Measurements from ENCODE around the gene NOD2.

The NOD2 gene

GRCh38 chr16:50667497-50668367, 25.7 kb upstream of the NOD2 start:
- H3K4me3 ChIP-seq (ENCODE audit: low read depth, low read length), result no peak overlapping the region
- no peak for TF ChIP-seq MAX (IDR thresholded peaks at IDR 0.05; ENCODE audit: low read depth, low read length)
- TF ChIP-seq MYC (IDR thresholded peaks at IDR 0.05; ENCODE audit: low read depth, low read length), result no peak
- TF ChIP-seq CTCF (IDR thresholded peaks at IDR 0.05; ENCODE audit: low read depth, low read length), result no peak
- TF ChIP-seq POLR2A (IDR thresholded peaks at IDR 0.05; ENCODE audit: extremely low read depth, insufficient read length), result no peak
- DNase-seq (ENCODE audit: low read depth), result peak; percentile 57

- H3K4me3 ChIP-seq (ENCODE audit: low read depth, low read length), result no peak overlapping the region
- TF ChIP-seq POLR2A (IDR thresholded peaks at IDR 0.05; ENCODE audit: extremely low read depth, insufficient read length) (no peak), MAX (IDR thresholded peaks at IDR 0.05; ENCODE audit: low read depth, low read length) (no peak), CTCF (IDR thresholded peaks at IDR 0.05; ENCODE audit: low read depth, low read length) (no peak), MYC (IDR thresholded peaks at IDR 0.05; ENCODE audit: low read depth, low read length) (no peak)
- DNase-seq (ENCODE audit: low read depth), result no peak
Measured at GRCh38 chr16:50668368-50669008, 24.9 kb upstream of the NOD2 start.

GRCh38 chr16:50669741-50670140, 23.7 kb upstream of the NOD2 start:
- DNase-seq (ENCODE audit: low read depth), result no peak
- no peak overlapping the region for H3K4me3 ChIP-seq (ENCODE audit: low read depth, low read length)
- no peak for TF ChIP-seq POLR2A (IDR thresholded peaks at IDR 0.05; ENCODE audit: extremely low read depth, insufficient read length)
- TF ChIP-seq MYC (IDR thresholded peaks at IDR 0.05; ENCODE audit: low read depth, low read length), result no peak
- TF ChIP-seq CTCF (IDR thresholded peaks at IDR 0.05; ENCODE audit: low read depth, low read length), result no peak
- no peak for TF ChIP-seq MAX (IDR thresholded peaks at IDR 0.05; ENCODE audit: low read depth, low read length)

- TF ChIP-seq MAX (IDR thresholded peaks at IDR 0.05; ENCODE audit: low read depth, low read length), result no peak
- TF ChIP-seq POLR2A (IDR thresholded peaks at IDR 0.05; ENCODE audit: extremely low read depth, insufficient read length), result no peak
- no peak for TF ChIP-seq CTCF (IDR thresholded peaks at IDR 0.05; ENCODE audit: low read depth, low read length)
- TF ChIP-seq MYC (IDR thresholded peaks at IDR 0.05; ENCODE audit: low read depth, low read length), result no peak
- DNase-seq (ENCODE audit: low read depth), result no peak
- no peak overlapping the region for H3K4me3 ChIP-seq (ENCODE audit: low read depth, low read length)
Measured at GRCh38 chr16:50670476-50670875, 22.9 kb upstream of the NOD2 start.

- no peak overlapping the region for H3K4me3 ChIP-seq (ENCODE audit: low read depth, low read length)
- DNase-seq (ENCODE audit: low read depth), result peak; percentile 81
- TF ChIP-seq CTCF (IDR thresholded peaks at IDR 0.05; ENCODE audit: low read depth, low read length) (peak; percentile 95), MYC (IDR thresholded peaks at IDR 0.05; ENCODE audit: low read depth, low read length) (no peak), MAX (IDR thresholded peaks at IDR 0.05; ENCODE audit: low read depth, low read length) (no peak)
Measured at GRCh38 chr16:50671644-50672260, 21.7 kb upstream of the NOD2 start.
